ENCODE measurements around the gene VPS72.

The VPS72 gene

DNA sequence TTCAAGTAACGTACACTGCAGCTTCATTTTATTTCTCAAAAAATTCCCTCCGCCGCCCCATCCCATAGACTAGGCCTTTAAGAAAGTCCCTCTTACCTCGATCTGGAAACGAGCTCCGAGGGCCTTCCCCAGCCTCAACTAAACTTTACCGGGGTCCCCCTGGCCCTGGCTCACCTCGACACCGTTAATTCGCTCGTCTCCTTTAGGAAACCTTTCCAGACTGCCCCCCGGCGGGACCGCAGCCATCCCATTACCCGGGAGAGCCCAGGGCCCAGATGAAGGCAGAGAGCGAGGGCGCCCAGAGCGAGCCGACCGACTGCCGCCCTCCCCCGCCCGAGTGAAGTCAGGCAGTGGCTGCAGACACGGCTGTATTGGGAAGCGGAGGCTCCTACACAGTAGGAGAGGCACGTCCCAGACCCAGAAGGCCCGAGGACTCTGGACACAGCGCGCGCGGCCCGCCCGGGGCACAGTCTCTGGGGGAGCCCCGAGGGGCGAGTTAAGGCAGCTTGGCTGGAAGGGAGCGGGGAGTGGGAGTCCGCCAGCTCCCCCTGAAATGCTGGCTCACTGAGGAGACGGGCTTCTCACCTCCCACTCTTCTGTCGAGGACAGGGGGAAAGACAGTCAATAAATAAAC, 58.2 kb downstream of the VPS72 start:
- Histone ChIP-seq H3K9me3 (ENCODE audit: insufficient read depth, low read depth, low read length) (no peaks in the 10 kb centered on the region), H3K9ac (ENCODE audit: low read depth, low read length) (peak overlapping the region; percentile 56), H3K4me1 (ENCODE audit: insufficient read depth, low read length) (peaks cover 3% of the 10 kb centered on the region; the same call in 1 of the 2 replicates), H3K4me3 (ENCODE audit: low read length) (peak overlapping the region; percentile 56), H3K36me3 (ENCODE audit: insufficient read depth, low read length) (peaks cover 18% of the 10 kb centered on the region), H3K27ac (ENCODE audit: low read depth, low read length) (peak overlapping the region; percentile 44; the same call in 1 of the 2 replicates), H3K27me3 (ENCODE audit: insufficient read depth, low read length) (peaks cover 23% of the 10 kb centered on the region)
- 19% methylated on average over 39 of the region's 39 CpGs for WGBS

DNA sequence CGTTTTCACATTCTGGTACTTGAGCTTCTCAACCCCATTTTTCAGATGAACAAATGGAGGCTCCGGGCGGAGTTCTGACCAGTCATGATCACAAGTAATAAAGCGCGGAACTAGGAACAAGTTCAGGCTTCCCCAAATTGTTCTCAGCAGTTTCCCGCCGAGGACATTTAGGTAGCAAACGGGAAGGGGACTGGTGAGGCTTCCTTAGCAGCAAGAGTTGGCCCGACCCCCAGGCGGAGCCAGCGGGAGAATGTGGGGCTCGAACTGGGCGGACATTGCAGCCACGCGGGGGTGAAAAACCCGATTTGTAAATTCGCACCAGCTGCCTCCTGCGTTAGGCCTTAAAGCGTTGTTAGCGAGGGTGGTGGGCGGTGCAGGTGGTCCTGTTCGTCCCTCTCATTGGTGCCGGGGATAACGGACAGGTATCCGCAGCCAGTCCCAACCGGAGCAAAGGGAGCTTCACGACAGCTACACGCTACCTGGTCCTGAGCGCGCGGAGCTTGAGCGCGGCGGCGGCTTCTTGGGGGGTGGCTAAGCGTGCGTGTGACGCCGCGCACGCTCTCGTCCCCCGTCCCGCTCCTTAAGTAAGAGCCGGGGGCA, 58.9 kb downstream of the VPS72 start:
- Histone ChIP-seq H3K9ac (ENCODE audit: low read depth, low read length) (peak overlapping the region; percentile 57), H3K4me1 (ENCODE audit: insufficient read depth, low read length) (peaks cover 3% of the 10 kb centered on the region; the same call in 1 of the 2 replicates), H3K27me3 (ENCODE audit: insufficient read depth, low read length) (peaks cover 23% of the 10 kb centered on the region), H3K27ac (ENCODE audit: low read depth, low read length) (peak overlapping the region; percentile 55; the same call in 1 of the 2 replicates), H3K9me3 (ENCODE audit: insufficient read depth, low read depth, low read length) (no peaks in the 10 kb centered on the region), H3K4me3 (ENCODE audit: low read length) (peak overlapping the region; percentile 56), H3K36me3 (ENCODE audit: insufficient read depth, low read length) (peaks cover 14% of the 10 kb centered on the region; the same call in 1 of the 2 replicates)
- WGBS, result 11% methylated on average over 45 of the region's 45 CpGs

DNA sequence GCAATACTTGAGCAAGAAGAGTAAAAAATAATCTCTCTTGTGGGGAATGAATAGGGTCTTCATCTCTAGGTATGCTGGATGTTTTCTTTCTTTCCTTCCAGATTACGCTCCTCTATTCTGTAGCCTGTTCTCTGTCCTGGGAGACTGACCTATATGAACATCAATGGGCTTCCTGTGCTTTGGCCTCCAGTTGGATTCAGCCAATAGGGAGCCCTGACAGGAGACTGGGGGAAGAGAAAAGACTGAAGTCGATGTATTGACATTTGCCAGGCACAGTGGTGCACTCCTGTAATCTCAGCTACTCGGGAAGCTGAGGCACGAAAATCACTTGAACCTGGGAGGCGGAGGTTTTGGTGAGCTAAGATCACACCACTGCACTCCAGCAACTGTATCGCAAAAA, 61.2 kb downstream of the VPS72 start:
- H3K4me1 ChIP-seq (ENCODE audit: insufficient read depth, low read length), result peaks cover 11% of the 10 kb centered on the region
- H3K27me3 ChIP-seq (ENCODE audit: insufficient read depth, low read length), result peaks cover 23% of the 10 kb centered on the region
- no peak overlapping the region for H3K4me3 ChIP-seq (ENCODE audit: low read length)
- no peaks in the 10 kb centered on the region for H3K36me3 ChIP-seq (ENCODE audit: insufficient read depth, low read length)
- WGBS, result 84% methylated on average over 6 of the region's 6 CpGs
- no peak overlapping the region for H3K9ac ChIP-seq (ENCODE audit: low read depth, low read length)
- H3K27ac ChIP-seq (ENCODE audit: low read depth, low read length), result no peak overlapping the region
- no peaks in the 10 kb centered on the region for H3K9me3 ChIP-seq (ENCODE audit: insufficient read depth, low read depth, low read length)
